Activated gamma-delta T cell (primary cell): ENCODE measurements around the gene CXCR2.
"Not testable (repeated sequence)": the region's sequence is repeated elsewhere in the genome, so short reads cannot be mapped to it uniquely, and the experiment has no call there.

Experiments
- DNase-seq: peaks from one replicate; lab custom pipeline; 2025; lab: John Stamatoyannopoulos, UW

Gene CXCR2

DNA sequence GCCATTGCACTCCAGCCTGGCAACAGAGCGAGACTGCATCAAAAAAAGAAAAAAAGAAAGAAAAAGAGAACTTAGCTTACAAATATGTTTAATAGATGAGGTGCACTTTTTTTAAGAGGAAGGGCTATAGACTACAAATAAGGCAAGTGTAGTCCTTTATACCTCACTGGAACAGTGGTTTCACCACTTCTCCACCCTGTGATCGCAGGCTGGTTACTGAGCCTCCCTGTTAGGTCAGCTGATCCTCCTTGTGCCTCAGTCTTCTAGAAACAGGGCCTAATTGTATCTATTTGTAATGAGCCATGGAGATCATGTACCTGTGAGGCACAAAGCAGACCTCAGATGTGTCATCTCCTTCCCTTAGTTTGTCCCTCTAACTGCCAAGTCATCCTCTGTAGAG, 4.5 kb downstream of the CXCR2 start:
- DNase-seq: no peak

DNA sequence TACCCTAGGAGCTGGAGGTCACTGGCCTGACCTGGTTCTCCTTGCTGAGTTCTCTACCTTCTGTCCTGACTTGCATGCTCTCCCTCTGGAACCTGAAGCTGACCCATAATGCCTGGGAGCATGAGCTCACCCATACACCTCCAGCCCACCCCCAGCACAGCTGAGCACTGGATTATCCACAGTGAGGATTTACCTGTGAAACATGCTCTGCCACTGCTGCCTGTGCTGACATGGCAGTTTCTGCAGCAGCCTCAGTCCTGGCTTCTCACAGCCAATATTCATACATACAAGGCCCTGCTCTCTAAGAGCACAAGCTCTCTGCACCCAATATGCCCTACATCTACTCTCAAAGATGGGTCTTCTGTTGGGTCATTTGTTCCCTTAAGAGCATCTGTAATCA, 5.0 kb downstream of the CXCR2 start:
- no peak for DNase-seq

DNA sequence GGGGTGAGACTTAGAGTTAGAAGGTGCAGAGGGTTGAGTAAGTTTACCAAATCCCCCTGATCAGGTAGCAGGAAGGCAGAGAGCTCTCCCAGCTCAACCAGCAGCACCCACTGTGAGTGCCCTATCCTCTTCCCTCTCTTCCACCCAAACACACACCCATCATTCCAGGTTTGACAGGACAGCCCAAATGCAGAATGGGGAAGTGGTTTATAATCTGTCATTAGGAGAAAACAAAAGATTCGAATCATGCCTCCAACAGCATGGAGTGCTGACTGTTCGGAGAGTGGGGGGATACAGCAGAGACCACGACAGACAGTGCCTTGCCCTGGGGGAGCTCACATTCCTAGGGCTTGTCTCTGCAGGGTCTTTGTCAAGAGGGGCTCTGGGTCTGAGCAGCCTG, 11.7 kb downstream of the CXCR2 start:
- DNase-seq: no peak

DNA sequence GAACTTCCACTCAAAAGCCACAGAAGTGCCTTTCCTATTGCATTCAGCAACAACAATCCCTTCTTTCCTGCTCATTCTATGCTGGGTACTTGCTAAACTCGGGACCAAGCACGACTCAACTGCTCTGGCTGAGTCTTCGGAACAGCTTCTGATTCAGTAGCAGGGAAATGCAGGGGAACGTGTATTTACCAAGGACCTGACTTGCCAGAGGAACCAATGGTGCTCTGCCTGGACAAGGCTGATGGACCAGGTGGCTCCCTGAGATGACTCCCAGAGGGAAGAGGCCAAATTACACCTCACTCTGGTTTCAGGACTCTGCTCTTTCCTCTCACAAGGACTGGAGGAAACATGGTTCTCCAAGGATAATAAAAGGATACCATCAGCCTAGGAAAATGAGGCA, 12.2 kb downstream of the CXCR2 start:
- DNase-seq: no peak

DNA sequence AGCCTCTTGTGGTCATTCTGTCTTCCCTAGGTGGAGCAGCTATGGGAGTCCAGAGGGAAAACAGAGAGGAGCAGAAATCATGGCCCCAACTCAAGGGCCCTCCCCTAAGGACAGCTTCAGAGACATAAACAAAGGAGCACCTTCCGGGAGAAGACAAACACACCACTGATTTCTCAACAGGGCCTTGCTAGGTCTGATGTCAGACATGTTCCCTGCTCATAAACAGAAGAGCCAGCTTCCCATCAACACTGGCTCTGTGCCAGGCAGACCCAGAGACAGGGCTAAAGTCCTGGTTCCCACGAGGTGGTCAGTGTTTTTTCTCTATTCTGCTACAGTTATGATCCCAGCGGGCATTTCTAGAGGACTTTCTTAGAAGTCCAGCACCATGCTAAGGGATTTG, 19.3 kb downstream of the CXCR2 start:
- DNase-seq: no peak

DNA sequence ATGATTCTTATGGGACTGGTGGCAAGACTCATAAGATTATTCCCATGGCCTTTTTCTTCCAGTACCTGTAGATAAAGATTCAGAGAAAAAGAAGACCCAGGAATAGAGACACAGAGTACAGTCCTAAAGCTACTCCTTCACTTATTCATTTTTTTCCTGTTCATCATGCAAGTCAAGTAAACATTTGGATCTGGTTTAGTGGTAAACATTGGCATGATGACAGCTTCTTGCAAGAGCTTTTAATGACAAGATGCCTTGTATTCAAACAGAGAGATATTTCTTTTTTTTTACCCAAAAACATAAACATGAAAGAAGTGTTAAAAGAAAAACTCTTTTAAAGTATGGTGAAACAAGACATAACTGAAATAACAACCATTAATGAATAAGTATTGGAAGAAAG, 20.2 kb downstream of the CXCR2 start:
- no peak for DNase-seq

DNA sequence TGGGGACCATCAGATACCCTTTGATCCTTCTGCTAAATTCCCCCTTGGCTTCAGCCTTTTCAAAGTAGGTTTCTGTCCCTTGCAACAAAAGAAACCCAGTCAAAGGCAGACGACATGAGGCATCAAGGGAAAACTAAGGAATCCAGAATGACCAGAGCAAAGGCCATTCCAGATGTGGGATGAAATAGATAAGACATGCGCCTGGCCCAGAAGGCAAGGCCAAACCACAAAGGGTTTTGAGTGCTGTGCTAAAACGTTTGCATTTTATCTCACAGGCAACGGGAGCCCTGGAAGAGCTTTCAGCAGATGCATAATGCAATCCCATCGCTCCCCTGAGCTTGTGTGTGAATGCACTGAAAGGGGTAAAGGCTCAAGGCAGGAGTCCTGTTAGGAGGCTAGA, 23.3 kb downstream of the CXCR2 start:
- DNase-seq: no peak

DNA sequence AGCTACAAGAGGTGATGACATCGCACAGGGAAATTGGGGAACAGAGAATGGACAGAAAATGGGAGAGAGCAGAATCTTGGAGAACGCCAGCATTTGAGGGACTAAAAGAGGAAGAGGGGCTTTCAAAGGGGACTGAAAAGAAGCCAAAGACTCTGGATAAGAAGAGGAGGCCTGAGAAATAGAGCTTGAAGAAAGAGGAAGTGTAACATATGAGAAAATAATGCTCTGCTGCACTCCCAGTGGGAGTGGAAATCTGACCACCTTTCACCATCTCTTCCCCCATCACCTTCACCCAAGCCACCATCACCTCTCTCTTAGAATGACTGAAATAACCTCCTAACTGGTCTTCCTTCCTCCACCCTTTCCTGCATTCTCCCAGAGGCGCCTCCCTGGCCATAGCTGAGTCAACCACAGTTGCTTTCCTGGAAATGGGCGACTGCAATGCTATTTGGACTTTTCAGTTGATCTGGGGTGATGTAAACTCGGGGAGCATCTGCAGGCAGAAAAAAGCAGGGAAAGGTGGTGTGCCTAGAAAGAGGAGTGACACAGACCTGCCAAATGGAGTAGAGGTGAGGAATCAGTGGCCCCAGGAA, 24.1 kb downstream of the CXCR2 start:
- no peak for DNase-seq

DNA sequence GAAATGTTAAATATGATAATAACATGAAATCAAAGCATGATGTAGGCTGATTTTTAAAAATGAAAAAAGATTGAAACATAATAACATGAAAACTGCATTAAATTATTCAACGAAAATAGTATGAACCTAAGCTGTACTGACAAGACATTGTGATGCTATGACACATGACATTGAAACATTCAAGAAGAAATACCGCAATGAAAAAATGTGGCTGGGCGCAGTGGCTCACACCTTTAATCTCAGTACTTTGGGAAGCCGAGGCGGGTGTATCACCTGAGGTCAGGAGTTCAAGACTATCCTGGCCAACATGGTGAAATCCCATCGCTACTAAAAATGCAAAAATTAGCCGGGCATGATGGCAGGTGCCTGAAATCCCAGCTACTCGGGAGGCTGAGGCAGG, 26.3 kb downstream of the CXCR2 start:
- no peak for DNase-seq

DNA sequence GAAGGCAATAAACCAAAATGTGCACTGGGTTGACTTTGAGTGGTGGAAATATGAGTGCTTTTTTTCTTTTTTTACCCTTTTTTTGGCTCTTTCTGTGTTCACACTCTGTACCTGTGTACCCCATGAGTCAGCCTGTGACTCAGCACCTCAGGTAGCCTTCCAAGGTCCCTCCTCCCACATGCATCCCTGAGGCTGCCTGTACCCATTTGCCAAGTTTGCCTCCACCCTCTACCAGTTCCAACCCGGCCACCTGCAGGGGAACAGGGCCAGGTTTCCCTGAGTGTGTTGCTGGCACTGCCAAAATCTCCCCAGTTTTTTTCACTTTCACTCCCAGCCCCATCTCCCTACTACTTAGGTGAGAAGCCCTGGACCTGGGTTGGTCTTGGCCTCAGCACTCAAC, 26.9 kb downstream of the CXCR2 start:
- DNase-seq: no peak

DNA sequence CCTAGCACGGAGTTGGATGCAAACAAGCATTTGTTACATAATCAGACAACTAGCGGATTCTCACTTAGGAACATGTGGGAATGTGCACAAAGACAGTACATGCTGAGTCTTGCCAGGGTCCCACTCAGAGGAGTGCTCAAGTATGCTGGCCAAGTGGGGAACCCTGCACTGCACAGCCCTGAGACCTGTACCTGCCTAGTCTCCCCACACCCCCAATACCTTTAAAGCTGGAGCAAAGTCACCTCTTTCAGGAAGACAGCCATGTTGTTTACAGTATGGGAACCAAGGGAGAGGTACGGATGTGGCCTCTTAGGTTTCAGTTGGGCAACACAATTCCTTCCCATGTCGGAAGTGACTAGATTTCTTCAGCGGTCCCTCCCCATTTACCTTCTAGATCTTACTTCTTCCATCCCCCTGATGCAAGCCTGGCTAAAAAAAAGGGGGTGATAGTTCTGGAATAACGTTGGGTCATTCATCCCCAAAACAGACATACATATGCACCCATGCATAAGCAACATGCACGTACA, 30.2 kb downstream of the CXCR2 start:
- no peak for DNase-seq

DNA sequence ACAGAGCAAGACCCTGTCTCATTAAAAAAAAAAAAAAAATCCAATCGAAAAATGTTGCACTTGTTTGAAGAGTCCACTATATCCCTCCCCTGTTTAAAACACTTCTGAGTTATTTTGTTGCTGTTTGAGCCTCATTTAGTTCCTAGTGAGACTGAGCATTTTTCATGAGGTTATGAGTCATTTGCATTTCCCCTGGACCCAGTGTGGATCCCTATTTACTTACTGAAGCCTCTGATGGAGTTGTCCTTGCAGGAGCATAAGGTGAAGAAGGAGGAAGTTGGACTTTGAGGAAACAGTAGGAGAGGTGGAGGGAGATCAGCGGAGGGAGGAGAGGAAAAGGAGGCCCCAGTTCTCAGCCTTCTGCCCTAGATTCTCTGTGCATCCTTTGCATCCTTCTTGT, 35.8 kb downstream of the CXCR2 start:
- no peak for DNase-seq

DNA sequence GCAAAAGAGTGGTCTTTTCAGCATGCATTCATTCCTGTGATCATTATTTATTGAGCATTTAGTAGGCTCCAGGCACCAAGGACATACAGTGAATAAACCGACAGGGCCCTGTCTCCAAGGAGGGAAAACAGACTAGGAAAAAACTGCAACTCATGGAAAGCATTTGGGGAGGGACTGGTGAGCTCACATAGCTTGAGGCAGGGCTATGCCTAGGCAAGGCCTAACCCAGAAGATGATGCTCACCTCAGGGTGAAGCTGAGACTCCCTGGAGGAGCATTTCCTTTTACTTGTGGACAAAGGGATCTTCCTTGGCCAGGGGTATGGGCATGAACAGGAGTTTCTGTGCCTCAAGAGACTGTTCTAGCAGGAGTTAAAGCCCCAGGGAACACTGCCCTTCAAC, 37.0 kb downstream of the CXCR2 start:
- no peak for DNase-seq

DNA sequence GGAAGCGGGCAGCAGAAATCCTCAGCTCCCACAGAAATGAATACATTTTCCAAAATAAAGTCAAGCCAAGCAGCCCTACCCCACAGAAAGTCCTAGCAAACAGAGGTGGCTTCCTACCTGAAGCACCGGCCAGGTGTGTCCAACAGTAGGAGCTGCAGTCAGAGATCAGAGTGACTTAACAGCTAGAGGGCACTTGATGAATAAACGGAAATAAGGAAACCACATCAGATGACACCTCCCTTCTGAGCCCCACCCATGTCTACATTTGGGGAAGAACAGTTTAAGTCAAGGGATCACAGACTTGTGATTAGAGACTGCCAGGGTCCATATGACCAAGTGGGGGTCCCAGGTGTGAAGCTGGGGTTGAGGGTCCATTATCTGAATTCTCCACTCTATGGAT, 41.0 kb downstream of the CXCR2 start, which contains the start of gene CXCR1:
CXCR1 (minus strand) TSS at position 172 of the 400 bp plus-strand sequence. CDS start 1,751 bp downstream, outside the sequence.
- no peak for DNase-seq

DNA sequence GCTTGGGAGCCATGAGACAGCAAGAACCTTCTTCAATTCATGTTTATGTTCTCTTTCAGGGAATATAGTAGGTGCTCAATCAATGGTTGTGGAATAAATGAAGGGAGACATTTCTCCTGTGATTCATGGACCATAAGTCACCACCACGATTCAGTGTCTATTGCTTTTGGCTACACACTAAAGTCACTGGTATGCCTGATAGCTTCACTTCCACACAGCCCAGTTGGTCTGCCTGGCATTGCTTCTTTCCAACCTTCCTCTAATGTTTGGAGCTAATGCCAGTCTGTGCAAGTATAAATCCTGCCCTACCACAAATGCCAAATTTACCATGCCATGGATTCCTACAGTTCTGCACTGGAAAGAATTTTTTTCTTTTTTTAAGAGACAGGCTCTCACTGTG, 42.2 kb downstream of the CXCR2 start:
- no peak for DNase-seq

DNA sequence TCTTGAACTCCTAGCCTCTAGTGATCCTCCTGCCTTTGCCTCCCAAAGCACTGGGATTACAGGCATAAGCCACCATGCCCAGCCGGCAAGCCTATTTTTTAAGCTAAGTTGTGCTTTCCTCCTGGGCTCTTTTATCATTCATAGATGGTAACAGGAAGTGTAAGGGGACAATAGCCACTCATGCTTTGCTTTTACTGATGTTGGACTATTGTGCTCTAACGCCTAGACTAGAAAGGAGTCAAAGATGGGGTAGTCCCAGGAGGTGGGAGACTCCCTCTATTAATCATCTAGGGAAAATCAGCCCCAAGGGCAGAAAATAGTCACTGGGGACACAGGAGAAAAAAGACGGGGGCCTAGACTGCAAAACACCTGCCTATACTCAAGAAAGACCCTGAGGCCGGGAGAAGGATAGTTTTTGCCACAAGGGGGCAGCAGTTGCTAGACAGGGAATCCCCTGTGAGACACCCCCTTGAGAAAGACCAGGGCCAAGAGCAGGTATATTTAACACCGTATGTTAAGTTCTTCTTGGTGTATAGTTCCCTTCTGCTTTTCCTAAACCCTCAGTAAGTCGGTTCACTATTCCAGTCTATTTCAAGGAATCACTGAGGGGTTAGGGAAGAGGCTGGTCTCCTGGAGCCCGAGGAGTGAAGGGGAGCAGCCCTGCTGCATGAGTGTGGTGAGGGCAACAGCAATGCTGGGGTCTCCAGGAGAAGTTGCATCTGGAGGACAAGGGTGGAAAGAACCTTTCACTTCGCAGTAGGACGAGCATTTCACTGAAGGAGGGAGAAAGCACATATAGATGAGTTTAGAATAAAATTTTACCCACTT, 43.0 kb downstream of the CXCR2 start:
- no peak for DNase-seq

DNA sequence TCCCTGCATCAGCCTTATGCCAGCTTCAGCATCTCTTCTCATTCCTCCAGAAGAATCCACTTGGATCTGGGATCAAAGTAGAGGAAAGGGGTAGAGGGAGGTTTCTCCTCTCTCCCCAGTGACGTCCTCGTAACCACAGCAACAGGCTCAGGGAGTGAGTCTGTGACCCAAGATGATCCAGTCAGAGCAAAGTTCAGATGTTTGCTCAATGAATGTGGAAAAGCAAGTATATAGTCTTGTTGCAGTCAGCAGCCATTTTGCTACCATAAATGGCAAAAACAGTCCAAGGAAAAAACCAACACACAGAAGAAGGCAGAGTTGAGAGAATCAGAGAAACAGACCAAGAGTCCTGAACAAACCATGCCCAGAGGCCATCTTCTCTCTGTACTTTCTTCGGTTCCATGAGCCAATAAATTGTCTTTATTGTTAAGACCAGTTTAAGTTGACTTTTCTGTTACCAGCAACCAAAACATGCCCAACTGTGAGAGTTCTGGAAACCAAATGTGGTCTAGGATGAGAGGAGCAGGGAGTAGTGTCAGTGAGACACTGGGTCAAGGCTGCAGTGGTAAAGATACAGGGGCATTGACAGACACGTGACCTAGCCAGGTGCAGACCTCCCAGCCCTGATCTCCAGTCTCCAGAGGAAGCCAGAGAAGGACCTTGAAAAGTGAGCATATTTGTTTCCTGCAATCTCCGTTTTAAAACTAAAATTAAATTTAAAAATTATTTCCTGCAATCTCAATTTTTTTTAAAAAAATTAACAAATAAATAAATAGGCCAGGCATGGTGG, 44.1 kb downstream of the CXCR2 start:
- no peak for DNase-seq

DNA sequence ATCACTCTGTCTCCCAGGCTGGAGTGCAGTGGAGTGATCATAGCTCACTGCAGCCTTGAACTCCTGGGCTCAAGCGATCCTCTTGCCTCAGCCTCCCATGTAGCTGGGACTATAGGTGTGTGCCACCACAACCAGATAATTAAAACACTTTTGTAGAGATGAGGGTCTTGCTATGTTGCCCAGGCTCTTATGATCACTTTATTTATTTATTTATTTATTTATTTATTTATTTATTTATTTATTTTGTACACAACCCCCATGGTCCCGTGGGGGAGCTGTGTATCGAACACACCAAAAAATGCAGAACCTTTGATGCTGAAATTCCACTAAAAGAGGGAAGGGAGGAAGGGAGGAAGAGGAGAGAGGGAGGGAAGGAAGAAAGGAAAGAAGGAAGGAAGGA, 45.9 kb downstream of the CXCR2 start:
- DNase-seq: not testable (repeated sequence)

DNA sequence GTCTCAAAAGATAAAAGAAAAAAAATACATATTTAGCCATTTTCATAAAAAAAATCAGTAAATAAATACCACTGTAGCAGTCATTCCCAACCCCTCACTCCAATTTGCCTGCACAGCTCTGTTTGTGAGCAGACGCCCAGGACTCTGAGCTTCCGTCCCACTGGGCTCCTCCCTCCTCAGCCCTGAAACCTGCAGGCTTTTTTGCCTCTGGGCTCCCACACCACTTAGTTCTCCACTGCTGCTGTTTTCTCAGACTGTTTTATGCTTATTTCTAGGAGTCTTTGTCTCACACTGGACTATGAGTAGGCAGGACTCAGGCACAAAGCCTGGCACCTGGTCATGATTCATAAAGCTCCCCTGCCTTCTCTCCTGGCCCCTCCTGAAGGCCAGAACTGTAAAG, 47.0 kb downstream of the CXCR2 start:
- no peak for DNase-seq

DNA sequence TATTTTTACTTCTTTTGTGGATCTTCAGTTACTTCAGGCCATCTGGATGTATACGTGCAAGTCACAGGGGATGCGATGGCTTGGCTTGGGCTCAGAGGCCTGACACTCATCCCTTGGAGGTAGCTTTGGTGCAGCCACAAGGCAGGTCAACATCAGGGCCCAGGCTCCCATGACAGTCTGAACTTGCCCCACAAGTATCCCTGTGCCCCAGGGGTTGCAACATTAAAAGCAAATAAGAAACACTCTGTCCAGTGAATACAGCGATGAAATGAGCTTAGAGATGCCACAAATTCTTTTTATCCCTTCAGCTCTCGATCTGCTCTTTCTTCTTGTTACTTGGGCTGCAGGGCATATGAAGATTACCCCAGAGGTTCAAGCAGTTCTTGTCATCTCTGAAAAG, 54.0 kb downstream of the CXCR2 start:
- DNase-seq: no peak

DNA sequence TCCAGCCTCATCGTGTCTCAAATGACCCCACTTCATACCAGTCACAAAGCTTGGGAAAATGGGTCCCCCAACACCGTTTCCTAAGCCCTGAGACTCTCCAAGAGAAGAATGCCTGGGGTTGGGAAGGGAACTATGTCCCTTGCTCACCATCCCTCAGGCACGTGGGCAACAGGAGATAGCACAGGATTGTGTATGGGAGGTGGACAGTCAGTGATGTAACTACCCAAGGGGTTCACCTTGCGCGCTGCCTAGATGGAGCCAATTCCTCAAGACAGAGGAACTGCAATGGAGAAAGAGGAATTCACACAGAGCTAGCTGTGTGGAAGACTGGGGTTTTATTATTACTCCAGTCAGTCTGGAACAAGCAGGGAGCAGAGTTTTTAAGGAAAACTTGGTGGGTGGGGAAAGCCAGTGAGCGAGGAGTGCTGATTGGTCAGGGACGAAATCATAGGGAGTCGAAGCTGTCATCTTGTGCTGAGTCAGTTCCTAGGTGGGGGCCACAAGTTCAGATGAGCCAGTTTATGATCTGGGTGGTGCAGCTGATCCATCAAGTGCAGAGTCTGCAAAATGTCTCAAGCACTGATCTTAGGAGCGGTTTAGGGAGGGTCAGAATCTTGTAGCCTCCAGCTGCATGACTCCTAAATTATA, 54.8 kb downstream of the CXCR2 start:
- DNase-seq: no peak

DNA sequence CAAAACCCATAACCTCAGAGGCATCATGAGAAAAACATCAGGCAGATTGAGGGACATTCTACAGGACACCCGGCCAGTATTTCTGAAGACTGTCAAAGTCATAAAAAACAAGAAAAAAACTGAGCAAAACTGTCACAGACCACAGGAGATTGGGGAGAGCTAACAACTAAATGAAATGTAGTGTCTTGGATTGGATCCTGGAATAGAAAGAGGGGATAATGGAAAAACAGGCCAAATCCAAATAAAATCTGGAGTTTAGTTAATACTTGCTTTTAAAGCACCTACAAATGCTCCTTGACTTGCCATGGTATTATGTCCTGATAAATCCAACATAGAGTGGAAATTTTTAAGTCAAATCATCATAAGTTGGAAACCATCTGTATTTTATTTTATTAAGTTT, 58.5 kb downstream of the CXCR2 start:
- no peak for DNase-seq
